Astrocyte (in vitro differentiated cells and primary cell): ENCODE results near the gene FUBP3. TPM values are rescaled to one million over a fixed set of nuclear protein-coding genes. Genes with fewer than 3 reads are reported as not detected.

Source experiments
- DNase-seq: peaks from one replicate; pipeline ENCODE4 v3.0.0-alpha.2; 2010; ENCODE audit warnings: low read depth
- FAIRE-seq: peaks from 2 replicates; lab custom pipeline; 2011; peaks lifted over from hg19 to GRCh38; lab: Jason Lieb, UNC
- H2AFZ ChIP-seq: 2 replicates; pipeline ENCODE4 v1.6.0; 2012; ENCODE audit warnings: low read depth, low read length, inconsistent platforms
- H3K27ac ChIP-seq: 2 replicates; pipeline ENCODE4 v1.5.1; 2011; ENCODE audit warnings: low read depth, low read length, inconsistent platforms
- H3K27me3 ChIP-seq: 2 replicates; pipeline ENCODE4 v1.6.0; 2011; ENCODE audit warnings: low read length, inconsistent platforms; ENCODE audit not compliant: insufficient read depth
- H3K36me3 ChIP-seq: 2 replicates; pipeline ENCODE4 v1.5.1; 2011; ENCODE audit warnings: low read length, inconsistent platforms; ENCODE audit not compliant: insufficient read depth
- H3K4me1 ChIP-seq: 2 replicates; pipeline ENCODE4 v1.5.1; 2011; ENCODE audit warnings: low read length, inconsistent platforms; ENCODE audit not compliant: insufficient read depth
- H3K4me2 ChIP-seq: 2 replicates; pipeline ENCODE4 v1.6.0; 2012; ENCODE audit warnings: low read length, inconsistent platforms
- H3K4me3 ChIP-seq: 2 replicates; pipeline ENCODE4 v1.5.1; 2011; ENCODE audit warnings: low read depth, mild to moderate bottlenecking, low read length, inconsistent platforms; ENCODE audit not compliant: insufficient read depth
- H3K79me2 ChIP-seq: 2 replicates; pipeline ENCODE4 v1.6.0; 2012; ENCODE audit warnings: mild to moderate bottlenecking, low read length, inconsistent platforms; ENCODE audit not compliant: insufficient read depth
- H3K9ac ChIP-seq: 2 replicates; pipeline ENCODE4 v1.6.0; 2012; ENCODE audit warnings: mild to moderate bottlenecking, low read length, inconsistent platforms
- H3K9me3 ChIP-seq: 2 replicates; pipeline ENCODE4 v1.5.1; 2012; ENCODE audit warnings: low read depth, mild to moderate bottlenecking, low read length, inconsistent platforms; ENCODE audit not compliant: insufficient read depth
- H4K20me1 ChIP-seq: 2 replicates; pipeline ENCODE4 v1.6.0; 2012; ENCODE audit warnings: low read length, inconsistent platforms; ENCODE audit not compliant: insufficient read depth
- H3K27ac Mint-ChIP-seq: one replicate; pipeline ENCODE4 v1.8.0; 2021; ENCODE audit warnings: mild to moderate bottlenecking, mixed read lengths; ENCODE audit not compliant: unreplicated experiment
- H3K27me3 Mint-ChIP-seq: one replicate; pipeline ENCODE4 v1.8.0; 2021; ENCODE audit warnings: low read depth, mixed read lengths; ENCODE audit not compliant: unreplicated experiment
- H3K36me3 Mint-ChIP-seq: one replicate; pipeline ENCODE4 v1.8.0; 2021; ENCODE audit warnings: low read depth, mixed read lengths; ENCODE audit not compliant: unreplicated experiment
- H3K4me1 Mint-ChIP-seq: one replicate; pipeline ENCODE4 v1.8.0; 2021; ENCODE audit warnings: low read depth, mixed read lengths; ENCODE audit not compliant: unreplicated experiment
- H3K4me3 Mint-ChIP-seq: one replicate; pipeline ENCODE4 v1.8.0; 2021; ENCODE audit warnings: mild to moderate bottlenecking, moderate library complexity, mixed read lengths; ENCODE audit not compliant: unreplicated experiment
- H3K9me3 Mint-ChIP-seq: one replicate; pipeline ENCODE4 v1.8.0; 2021; ENCODE audit warnings: mild to moderate bottlenecking, mixed read lengths; ENCODE audit not compliant: unreplicated experiment
- CTCF ChIP-seq: IDR thresholded peaks from 2 replicates; pipeline ENCODE4 v1.5.1; 2011; ENCODE audit warnings: low read depth, mild to moderate bottlenecking, inconsistent platforms, low read length, moderate library complexity; ENCODE audit not compliant: insufficient read depth
- EZH2 ChIP-seq: IDR thresholded peaks from 2 replicates; pipeline ENCODE4 v1.6.1; 2012; ENCODE audit warnings: mild to moderate bottlenecking, low read length, inconsistent platforms; ENCODE audit not compliant: insufficient read depth
- total RNA-seq: library from RNA; stranded (reverse); gene quantifications from 2 replicates; pipeline ENCODE4 v1.2.1, GENCODE V29; 2021

The FUBP3 gene
- total RNA-seq, 1 donor from 2014 or later: 64.6 TPM

GRCh38 chr9:130638284-130639123, 59.1 kb downstream of the FUBP3 start:
- FAIRE-seq: no peak
- peaks cover 11% of the 10 kb centered on the region for H3K36me3 Mint-ChIP-seq
- TF ChIP-seq CTCF: no peak
- no peaks in the 10 kb centered on the region for H3K27me3 Mint-ChIP-seq
- Histone ChIP-seq H3K4me3 (no peak overlapping the region), H3K79me2 (no peaks in the 10 kb centered on the region), H3K27me3 (no peaks in the 10 kb centered on the region), H3K4me2 (no peak overlapping the region), H3K9me3 (no peaks in the 10 kb centered on the region), H3K36me3 (peaks cover 9% of the 10 kb centered on the region), H3K9ac (no peak overlapping the region), H4K20me1 (peaks cover 4% of the 10 kb centered on the region), H3K27ac (no peak overlapping the region), H3K4me1 (no peaks in the 10 kb centered on the region), H2AFZ (no peak overlapping the region)
- H3K4me3 Mint-ChIP-seq: no peak overlapping the region
- H3K4me1 Mint-ChIP-seq: no peaks in the 10 kb centered on the region
- H3K27ac Mint-ChIP-seq: no peak overlapping the region
- no peak for DNase-seq
- H3K9me3 Mint-ChIP-seq: peaks cover 1% of the 10 kb centered on the region

- FAIRE-seq: no peak
- H3K4me3 Mint-ChIP-seq: no peak overlapping the region
Measured at GRCh38 chr9:130639124-130639765, 59.9 kb downstream of the FUBP3 start.

More at GRCh38 chr9:130639124-130639765, 59.9 kb downstream of the FUBP3 start:
- Mint-ChIP-seq H3K27me3 (no peaks in the 10 kb centered on the region), H3K9me3 (peaks cover 1% of the 10 kb centered on the region), H3K4me1 (no peaks in the 10 kb centered on the region), H3K27ac (no peak overlapping the region), H3K36me3 (peaks cover 11% of the 10 kb centered on the region)
- Histone ChIP-seq H3K4me1 (no peaks in the 10 kb centered on the region), H3K9me3 (no peaks in the 10 kb centered on the region), H3K27ac (no peak overlapping the region), H4K20me1 (peaks cover 4% of the 10 kb centered on the region), H3K79me2 (no peaks in the 10 kb centered on the region), H3K4me2 (no peak overlapping the region), H3K4me3 (no peak overlapping the region), H3K36me3 (peaks cover 9% of the 10 kb centered on the region), H3K9ac (no peak overlapping the region), H3K27me3 (no peaks in the 10 kb centered on the region), H2AFZ (no peak overlapping the region)
- DNase-seq: no peak
- TF ChIP-seq EZH2 (no peak), CTCF (no peak)
